ENCODE data around the gene NAALADL2.
"Not testable (repeated sequence)": the region's sequence is repeated elsewhere in the genome, so short reads cannot be mapped to it uniquely, and the experiment has no call there.

Gene NAALADL2

DNA sequence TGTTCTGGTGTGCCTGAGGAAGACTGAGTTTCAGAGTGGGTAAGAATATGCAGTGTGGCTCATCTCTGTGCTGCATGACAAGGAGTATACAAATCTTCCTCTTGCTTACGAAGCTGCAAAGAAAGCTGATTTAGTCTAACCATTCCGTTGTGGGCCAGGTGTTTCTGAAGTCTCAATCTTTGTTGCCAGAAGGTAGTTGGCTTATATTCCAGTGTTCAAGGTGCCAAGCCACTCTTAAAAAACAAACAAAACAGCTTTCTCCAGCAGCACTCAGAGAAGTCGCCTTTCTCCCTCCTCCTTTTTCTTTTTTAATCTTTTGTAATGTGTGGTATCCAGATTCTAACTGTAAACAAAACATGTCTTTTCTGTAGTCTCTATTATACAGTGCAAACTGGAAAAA lies 872.4 kb downstream of the NAALADL2 start:
- no peak for DNase-seq

DNA sequence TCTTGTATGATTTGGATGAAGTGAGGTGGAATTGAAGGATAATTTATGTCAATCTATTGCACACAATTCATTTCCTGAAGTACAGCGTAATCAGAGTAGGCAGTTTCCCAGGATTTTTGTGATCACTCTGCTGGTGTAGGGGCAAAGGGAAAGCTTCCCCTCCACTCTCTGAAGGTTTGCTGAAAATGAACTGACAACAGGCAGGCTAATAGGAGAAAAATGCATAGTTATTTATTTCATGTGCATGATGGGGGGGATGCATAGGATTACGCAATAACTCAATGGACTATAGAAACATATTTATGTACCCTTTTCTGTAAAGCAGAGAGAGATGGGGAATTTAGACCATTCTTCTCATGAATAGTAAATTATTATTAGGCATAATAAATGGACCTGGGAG lies 872.9 kb downstream of the NAALADL2 start:
- no peak for DNase-seq

DNA sequence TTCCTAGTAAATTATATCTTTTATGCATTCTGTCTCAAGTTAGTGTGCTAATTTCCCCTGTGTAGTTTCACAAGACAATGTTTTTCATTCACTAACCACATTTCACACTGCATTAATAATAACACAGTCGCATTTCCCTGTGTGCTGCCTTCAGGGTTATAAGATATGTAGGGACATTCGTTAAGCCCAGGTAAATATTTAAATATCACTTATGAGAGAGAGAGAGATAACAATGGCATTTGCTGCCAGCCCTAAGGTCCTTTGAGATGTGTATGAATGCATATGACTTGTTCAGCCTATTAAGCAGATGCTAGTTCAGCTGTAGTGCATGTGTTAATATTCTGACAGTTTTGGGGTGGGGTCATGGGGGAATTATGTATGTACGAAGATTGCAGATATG lies 876.7 kb downstream of the NAALADL2 start:
- no peak for DNase-seq

DNA sequence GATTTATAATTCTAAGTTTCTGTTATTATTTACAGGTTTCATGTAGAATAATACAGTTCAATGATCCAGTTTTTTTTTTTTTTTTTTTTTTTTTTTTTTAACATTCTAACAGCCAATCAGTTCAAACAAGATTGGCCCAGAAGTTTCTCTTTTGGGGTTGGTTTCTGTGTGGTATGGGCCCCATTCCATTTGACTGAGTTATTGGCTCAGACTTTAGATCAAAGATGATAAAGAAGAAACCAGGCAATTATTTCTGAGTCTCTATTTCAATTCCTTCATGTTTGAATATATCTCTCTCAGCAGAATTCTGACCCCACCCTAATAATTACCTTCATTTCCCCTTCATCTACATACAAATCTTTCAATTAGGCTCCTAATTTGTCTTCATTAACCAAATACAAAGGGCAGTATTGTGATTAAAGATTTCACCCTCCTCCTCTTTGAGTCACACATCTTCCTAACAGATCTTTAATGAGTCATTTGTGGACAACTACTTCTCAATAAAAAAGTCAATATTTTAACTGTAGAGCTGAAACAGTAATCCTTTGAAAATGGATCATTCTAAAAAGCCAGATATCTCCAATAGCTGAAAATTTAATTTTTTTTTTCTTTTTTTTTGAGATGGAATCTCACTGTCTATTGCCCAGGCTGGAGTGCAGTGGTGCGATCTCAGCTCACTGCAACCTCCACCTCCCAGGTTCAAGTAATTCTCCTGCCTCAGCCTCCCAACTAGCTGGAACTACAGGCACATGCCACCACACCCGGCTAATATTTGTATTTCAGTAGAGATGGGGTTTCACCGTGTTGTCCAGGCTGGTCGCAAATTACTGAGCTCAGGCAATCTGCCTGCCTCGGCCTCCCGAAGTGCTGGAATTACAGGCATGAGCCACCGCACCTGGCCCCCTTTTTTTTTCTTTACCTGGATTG lies 878.8 kb downstream of the NAALADL2 start:
- DNase-seq = no peak

DNA sequence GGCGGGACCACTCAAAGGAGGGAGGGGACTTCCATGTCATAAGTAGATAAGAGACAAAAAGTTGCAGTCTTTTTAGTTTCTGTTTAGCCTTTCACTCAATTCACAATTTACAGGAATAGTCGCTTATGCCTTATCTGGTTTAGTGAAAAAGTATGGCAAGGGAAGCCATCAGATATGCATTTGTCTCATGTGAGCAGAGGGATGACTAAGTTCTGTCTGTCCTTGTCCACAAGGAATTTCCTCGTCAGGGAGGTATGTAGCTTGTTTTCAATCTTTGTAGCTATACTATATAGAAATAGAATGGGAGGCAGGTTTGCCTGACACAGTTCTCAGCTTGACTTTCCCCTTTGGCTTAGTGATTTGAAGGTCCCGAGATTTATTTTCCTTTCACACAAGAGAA lies 882.8 kb downstream of the NAALADL2 start:
- no peak for DNase-seq

DNA sequence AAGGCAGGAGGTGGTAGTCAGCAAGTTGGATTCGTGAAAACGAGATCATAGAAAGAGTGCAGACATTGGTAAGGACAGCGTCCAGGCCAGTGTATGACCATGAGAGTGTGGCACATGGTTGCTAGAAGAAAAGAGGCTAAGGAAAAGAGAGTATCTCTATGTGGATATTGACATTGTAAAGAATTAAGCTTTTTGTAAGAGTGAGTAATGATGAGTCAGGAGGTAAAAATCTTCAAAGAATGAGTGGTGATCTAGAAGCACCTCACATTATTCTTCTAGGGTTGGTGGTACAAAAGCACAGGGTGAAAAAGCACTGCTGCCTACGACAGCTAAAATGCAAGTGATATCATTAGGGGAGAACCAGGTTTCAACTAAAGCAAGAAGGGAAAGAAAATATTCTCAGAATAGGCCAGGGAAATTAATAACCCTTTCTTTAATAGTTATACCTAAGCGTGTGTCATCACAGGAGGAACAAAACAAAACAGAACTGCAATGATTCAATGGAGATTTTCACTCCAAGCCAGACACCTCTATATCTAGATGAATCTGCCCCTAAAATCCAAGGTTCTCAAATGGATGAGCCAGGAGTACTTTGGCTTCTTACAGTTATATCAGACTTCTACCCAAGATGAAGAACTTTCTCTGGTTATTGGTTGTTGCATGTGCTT lies 884.7 kb downstream of the NAALADL2 start:
- DNase-seq = no peak

DNA sequence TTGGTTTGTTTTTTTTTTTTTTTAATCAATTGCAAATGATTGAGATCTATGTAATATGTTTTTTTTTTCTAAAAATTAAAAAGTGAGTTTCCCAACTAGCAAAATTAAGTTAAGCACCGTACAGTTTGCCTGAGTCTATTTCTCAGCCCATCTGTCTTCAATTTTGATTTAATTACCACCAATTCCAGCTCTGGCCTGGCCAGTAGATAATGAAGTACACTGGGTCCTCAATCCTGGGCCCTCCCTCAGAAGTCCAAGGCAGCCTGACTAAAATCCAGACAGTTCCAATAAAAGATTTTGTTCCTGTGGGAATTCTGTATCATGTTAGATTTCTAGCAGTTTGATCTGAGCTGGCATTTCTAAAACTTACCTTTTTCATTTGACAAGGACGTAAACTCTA lies 887.2 kb downstream of the NAALADL2 start:
- DNase-seq = no peak

DNA sequence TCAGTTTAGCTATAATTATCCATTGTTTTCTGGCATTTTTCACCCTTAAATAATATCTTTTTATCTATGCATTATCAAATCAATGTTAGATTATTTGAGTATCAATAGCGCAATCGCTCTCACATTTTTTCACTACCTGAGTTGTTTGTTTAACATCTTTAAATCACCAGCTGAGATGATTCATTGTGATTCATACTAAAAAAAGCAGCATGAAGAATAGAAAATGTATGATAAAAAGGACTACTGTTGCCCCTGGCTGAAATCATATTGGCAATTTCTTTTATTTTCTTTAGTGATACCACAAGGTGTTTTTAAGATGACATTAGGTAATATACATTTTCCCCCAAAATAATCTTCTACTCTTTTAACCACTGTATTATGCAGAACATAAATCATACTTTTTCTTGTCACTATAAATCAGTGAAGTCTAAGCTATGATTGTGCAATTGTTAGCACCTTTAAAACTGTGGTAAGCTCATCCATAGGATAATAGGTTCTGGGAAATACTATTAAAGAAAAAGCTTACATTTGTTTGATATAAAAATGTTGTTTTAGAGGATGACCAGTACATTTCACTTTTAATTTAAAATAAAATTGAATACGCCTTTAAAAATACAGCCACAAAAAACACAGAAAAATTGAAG lies 889.1 kb downstream of the NAALADL2 start:
- DNase-seq = no peak

DNA sequence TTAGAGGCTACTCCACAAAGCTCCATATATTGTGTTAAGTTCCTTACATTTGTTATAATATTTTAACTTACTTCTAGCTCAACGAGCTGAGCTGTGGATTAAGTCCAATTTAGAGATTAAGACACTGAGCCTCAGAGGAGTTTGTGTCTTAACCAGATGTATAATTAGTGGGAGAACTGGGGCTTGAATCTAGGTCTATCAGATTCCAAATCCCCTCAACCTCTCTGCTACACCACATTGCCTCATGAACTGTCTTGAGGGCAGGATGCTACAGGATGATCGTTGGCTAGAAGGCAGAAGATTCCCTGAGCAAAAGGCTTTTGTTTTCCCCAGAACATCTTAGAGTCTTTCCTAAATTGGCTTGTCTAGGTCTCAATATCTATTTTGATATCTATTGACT lies 890.8 kb downstream of the NAALADL2 start:
- DNase-seq = peak; percentile 98

DNA sequence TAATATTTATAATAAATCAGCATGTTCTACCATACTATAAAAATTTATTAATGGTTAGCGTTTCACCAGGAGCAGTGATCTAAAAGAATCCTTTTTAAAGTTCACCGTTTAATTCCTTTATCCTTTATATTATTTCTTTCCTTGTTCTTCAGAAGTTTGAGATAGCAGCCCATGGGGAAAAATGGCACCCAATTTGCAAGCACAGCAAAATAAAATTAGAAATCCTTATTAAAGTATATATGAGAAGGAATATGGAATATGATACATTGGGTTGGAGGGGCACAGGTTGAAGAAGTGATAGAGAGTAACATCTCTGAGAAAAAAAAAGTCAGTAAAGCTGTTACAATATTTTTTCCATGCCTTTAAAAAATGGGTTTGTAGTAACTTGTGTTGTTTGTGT lies 892.0 kb downstream of the NAALADL2 start:
- no peak for DNase-seq

DNA sequence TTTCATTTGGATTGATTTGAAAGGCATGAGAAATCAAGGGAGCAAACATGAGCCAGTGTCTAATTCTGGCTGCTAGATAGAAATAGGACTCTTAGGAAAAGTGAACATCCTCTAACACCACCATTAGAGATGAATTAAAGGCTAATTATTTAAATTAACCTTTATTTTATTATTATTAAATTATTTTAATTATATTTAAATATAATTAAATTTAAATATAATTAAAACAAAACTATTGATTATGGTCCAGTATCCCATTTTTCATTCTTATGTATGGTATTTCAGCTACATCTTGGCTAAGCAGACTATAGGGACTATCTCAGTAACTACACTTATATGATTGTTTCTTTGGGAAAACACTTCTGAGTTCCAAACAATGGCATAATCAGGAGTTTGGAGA lies 904.8 kb downstream of the NAALADL2 start:
- DNase-seq = no peak

DNA sequence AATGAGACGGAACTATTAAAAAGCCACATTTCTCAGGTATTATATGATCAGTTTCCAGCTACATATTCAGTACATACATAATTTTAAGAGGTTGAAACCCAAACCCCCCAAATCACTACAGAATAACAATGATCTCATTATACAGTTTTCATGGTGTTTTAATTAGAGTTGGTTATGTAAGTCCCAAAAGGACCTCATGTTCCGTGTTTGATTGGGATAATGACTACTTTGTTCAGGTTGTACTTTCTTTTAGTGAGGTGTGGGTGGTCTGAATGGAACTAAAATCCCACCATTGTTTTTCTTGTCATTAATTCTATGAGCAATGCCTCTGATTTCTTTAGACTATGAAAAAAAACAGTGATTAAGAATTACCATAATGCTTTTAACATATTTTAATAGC lies 905.6 kb downstream of the NAALADL2 start:
- DNase-seq = no peak

DNA sequence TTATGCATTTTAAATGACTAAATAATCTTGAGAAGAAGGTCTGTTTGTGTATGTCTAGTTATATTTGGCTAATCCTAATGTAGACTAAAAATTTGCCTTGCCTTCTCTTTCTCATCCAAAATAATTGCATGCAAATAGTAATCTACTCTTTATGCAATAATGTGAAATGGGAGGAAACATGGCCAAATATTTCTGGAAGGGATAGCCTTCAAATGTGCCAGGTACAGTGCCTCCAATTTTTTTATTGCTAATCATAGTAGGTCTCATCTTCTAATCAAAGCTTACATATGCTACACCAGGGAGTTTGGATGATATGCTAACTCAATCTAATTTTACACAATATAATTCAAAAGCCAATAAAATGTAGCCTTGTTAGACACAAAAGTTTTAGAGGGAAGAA lies 911.3 kb downstream of the NAALADL2 start:
- no peak for DNase-seq

DNA sequence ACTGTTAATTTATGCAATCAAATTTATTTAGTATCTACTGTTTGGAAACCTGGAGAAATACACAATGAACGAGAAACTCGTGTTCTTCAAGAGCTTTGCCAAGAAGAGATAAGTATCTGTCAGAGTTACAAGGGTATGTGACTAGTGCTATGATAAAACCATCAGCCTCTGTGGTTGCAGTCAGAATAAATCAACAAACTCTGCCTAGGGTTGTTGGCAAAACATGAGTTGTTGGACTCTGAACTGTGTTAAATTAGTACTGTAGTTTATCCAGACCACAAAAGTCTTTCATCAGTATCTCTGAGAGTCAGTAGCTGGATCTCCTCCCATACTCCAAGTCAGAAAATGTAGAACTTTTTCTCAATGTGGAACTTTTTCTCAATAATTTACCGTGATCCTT lies 918.4 kb downstream of the NAALADL2 start:
- DNase-seq = no peak

DNA sequence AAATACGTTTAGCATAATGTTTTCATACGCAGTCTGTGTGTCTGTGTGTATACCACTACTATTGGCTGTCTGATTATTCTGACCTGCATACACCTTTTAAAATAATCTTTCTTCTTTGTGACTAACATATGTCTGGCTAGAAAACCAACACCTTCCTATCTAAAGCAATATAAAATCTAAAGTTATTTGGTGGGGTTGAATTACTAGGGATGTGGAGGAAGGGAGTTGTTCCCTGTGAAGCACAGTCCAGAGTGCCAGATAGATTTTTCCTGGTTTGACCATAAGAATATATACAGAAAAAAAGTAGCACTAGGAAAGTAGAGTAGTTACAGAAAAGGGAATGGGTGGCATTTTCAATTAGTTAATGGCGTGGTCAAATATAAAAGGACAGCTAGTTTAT lies 918.8 kb downstream of the NAALADL2 start:
- DNase-seq = no peak

DNA sequence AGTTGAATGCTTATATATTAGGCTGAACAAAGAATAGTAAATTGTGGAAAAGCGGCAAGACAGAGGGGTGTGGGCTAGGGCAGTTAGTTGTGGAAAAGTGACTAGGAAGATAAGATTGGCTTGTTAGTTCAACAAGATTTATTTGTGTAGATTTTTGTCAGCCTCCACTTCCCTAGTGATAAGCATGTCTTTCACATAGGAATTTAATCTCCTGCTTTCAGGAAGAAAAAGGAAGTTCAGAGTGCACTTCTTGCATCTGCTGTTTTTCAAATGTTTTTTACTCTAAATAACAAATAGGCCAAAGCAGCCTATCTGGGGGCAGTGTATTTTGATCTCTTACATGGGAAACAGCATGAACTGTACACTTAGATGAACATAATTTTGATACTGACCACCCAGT lies 919.9 kb downstream of the NAALADL2 start:
- no peak for DNase-seq

DNA sequence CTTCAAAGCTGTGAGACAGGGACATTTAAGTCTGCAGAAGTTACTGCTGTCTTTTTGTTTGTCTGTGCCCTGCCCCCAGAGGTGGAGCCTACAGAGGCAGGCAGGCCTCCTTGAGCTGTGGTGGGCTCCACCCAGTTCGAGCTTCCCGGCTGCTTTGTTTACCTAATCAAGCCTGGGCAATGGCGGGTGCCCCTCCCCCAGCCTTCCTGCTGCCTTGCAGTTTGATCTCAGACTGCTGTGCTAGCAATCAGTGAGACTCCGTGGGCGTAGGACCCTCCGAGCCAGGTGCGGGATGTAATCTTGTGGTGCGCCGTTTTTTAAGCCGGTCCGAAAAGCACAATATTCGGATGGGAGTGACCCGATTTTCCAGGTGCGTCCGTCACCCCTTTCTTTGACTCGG lies 928.0 kb downstream of the NAALADL2 start:
- not testable (repeated sequence) for DNase-seq

DNA sequence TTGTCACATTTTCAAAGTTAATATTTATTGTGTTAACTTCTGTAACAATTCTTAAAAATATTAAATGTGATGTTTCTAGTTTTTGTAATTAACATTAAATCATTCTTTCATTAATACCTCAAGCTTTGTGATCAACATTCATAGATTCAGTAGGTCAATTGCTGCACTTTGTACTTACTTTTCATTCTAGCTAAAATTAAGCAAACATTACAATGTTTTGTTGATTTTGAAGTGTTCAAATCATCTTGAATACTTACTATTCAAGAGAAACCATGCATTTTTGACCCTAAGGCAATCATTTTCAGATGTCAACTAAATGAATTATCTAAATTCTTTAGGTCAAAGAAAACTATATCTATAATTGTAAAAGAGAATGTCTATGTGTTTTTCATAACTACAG lies 933.1 kb downstream of the NAALADL2 start:
- DNase-seq = no peak

DNA sequence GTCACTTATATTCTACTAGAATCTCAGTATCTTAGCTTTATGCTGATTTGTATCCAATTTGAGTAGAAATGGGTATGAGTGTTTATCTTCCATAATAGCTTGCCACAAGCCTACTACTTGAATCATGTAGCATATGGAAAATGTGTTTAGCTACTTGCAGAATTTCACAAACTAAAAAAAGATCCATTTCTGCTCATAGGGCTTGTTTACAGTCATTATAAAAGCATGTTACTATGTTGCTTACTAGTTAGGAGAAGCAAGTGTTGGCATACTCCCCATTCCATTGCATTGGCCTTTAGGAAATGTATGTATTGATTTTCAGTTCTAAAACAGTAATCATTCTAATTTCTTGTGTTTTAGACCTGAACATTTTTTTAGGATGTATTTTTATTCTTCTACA lies 939.2 kb downstream of the NAALADL2 start:
- DNase-seq = no peak

DNA sequence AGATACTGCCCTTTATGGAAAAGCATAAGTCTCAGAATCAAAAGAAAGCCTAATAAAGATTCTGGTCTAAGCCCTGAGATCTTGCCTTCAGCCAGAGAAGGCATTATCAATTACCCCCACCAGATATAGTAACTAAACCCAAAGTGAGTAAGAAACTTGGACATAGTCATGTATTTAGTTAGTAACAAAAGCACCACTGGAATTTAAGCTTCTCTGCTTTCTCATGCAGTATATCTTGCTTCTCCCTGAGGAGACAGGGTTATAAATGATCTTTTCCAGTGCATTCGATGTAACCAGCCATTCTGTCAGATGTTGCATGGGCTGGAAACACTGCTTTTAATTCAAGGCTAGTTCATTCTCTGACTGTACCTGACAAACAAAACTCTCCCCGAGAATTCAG lies 946.7 kb downstream of the NAALADL2 start:
- no peak for DNase-seq

DNA sequence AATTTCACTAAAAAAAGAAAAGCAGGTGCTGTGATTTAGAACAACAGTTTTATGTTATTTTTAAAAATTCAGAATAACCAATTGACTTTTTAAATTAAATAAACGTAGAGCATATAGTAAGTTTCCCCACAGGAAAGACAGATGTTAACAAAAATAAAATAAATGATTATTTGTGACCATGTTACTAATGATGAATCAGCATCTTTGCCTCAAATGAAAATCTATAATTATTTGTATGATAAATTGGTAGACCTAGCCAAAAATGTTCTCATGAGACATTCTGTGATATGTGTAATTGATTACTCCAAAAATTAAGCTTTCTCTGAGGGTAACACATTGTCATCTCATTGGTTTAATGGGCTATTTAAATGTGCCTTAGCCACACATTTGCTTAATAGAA lies 948.0 kb downstream of the NAALADL2 start:
- no peak for DNase-seq

DNA sequence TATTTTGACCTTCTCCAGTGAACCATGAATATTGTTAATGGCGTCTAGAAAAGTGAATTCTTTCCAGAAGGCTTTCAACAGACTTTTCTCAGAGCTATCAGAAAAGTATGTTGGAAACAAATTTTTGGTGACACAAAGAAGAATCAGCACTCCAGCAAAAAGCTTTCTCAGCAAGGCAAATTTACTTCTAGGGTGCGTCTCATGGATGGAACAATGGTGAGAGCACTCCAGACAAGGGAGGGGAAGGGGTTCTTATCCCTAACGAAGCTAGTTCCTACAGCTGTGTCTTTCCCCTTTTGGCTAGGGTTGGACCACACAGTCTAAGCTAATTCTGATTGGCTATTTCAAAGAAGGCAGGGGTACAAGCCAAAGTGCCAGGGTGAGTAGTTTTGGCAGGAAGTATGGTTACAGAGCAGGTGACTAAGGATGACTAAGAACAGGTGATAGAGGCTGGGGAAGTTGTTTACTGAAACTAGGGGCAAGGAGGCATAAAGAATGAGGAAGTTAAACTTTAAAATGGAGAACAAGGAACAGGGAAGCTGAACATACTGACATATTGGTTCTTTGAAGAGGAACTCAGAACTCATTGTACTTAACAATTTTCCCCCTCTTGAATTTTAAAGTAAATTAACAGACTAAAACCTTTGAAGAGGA lies 959.8 kb downstream of the NAALADL2 start:
- DNase-seq = no peak

DNA sequence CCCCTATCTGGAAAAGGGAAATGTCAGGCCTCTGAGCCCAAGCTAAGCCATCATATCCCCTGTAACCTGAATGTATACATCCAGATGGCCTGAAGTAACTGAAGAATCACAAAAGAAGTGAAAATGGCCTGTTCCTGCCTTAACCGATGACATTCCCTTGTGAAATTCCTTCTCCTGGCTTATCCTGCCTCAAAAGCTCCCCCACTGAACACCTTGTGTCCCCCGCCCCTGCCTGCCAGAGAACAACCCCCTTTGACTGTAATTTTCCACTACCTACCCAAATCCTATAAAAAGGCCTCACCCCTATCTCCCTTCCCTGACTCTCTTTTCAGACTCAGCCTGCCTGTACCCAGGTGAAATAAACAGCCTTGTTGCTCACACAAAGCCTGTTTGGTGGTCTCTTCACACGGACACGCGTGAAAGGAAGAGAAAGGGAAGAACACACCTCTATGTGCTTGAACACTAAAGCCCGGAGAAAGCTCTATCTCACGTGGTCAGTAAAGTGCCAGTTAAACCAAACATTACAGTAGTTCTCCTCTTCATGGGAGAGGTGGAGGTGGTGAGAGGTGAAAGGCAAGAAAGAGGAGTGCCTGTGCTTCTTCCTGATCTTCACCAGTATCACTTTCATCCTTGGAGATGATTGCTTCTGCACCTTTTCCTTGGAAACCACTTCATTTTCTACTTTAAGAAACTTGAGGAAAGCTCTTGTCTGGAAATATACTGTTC lies 963.8 kb downstream of the NAALADL2 start:
- DNase-seq = not testable (repeated sequence)
